SU-DHL-6 (cell line): Measurements from ENCODE around the gene RBM8A.
"Not testable (repeated sequence)": the region's sequence is repeated elsewhere in the genome, so short reads cannot be mapped to it uniquely, and the experiment has no call there.

Source experiments
- H2AFZ ChIP-seq: fragments of 200-600 bp; sonication (generic); 2 replicates; pipeline ENCODE4 v1.6.1; 2014; ENCODE audit warnings: low read depth, mild to moderate bottlenecking, moderate library complexity, mixed read lengths, antibody characterized with exemption, low read length; ENCODE audit not compliant: severe bottlenecking
- H3F3A ChIP-seq: fragments of 200-600 bp; shearing (Covaris generic); 2 replicates; pipeline ENCODE4 v1.6.0; 2016; ENCODE audit warnings: antibody characterized with exemption, mild to moderate bottlenecking; ENCODE audit not compliant: insufficient read depth
- H3K27ac ChIP-seq: fragments of 200-600 bp; sonication (generic); 2 replicates; pipeline ENCODE4 v1.5.1; 2016; ENCODE audit warnings: low read depth, mild to moderate bottlenecking, low read length, moderate library complexity, mixed read lengths
- H3K27me3 ChIP-seq: fragments of 200-600 bp; sonication (generic), shearing (Covaris generic); 2 replicates; pipeline ENCODE4 v1.6.0; 2014; ENCODE audit warnings: mild to moderate bottlenecking, low read length
- H3K36me3 ChIP-seq: fragments of 200-600 bp; sonication (generic); 2 replicates; pipeline ENCODE4 v1.6.1; 2014; ENCODE audit warnings: mild to moderate bottlenecking, low read length, mixed read lengths
- H3K4me2 ChIP-seq: fragments of 300-600, 200-600 bp; shearing (Covaris generic), sonication (generic); 2 replicates; pipeline ENCODE4 v1.6.0; 2014; ENCODE audit warnings: low read length, low read depth, mild to moderate bottlenecking; ENCODE audit not compliant: poor library complexity, severe bottlenecking
- H3K4me3 ChIP-seq: fragments of 200-600 bp; sonication (generic); 2 replicates; pipeline ENCODE4 v1.5.1; 2014; ENCODE audit warnings: antibody characterized with exemption, low read length, mild to moderate bottlenecking, mixed read lengths; ENCODE audit not compliant: insufficient read depth, poor library complexity, severe bottlenecking
- H3K79me2 ChIP-seq: fragments of 200-600 bp; sonication (generic); 2 replicates; pipeline ENCODE4 v1.6.1; 2014; ENCODE audit warnings: mild to moderate bottlenecking, low read length, moderate library complexity; ENCODE audit not compliant: insufficient read depth
- H3K9ac ChIP-seq: fragments of 200-600 bp; sonication (generic); 2 replicates; pipeline ENCODE4 v1.7.0; 2014; ENCODE audit warnings: mild to moderate bottlenecking, low read length
- H3K9me2 ChIP-seq: fragments of 200-600 bp; sonication (generic); replicated peaks from 2 replicates; pipeline ENCODE4 v1.6.1; 2014; ENCODE audit warnings: low read length; ENCODE audit not compliant: insufficient read depth
- H3K9me3 ChIP-seq: fragments of 200-600 bp; sonication (generic); 2 replicates; pipeline ENCODE4 v1.6.1; 2014; ENCODE audit warnings: low read length, mixed read lengths; ENCODE audit not compliant: insufficient read depth
- H4K20me1 ChIP-seq: fragments of 200-600 bp; sonication (generic); 2 replicates; pipeline ENCODE4 v1.6.1; 2014; ENCODE audit warnings: low read depth, mild to moderate bottlenecking, antibody characterized with exemption, low read length, moderate library complexity, mixed read lengths
- CTCF ChIP-seq: fragments of 200-600 bp; sonication (generic); IDR thresholded peaks from one replicate; pipeline ENCODE4 v1.5.1; 2017; ENCODE audit warnings: antibody characterized with exemption, mild to moderate bottlenecking, low read length, moderate library complexity; ENCODE audit not compliant: insufficient read depth, poor library complexity, severe bottlenecking
- EZH2phosphoT487 ChIP-seq: fragments of 200-600 bp; sonication (generic), shearing (Covaris generic); conservative IDR thresholded peaks from 2 replicates; pipeline ENCODE4 v1.6.1; 2018; ENCODE audit warnings: mild to moderate bottlenecking, antibody characterized with exemption, low read length, moderate library complexity, mixed read lengths

RBM8A gene

GRCh38 chr1:145935708-145936107 lies 8.4 kb upstream of the RBM8A start:
- no peak overlapping the region for H3K9ac ChIP-seq
- TF ChIP-seq EZH2phosphoT487 (no peak), CTCF (no peak)
- no peaks in the 10 kb centered on the region for H4K20me1 ChIP-seq
- H3K36me3 ChIP-seq: no peaks in the 10 kb centered on the region
- no peaks in the 10 kb centered on the region for H3K79me2 ChIP-seq
- peaks cover 9% of the 10 kb centered on the region for H3F3A ChIP-seq
- H3K27me3 ChIP-seq: no peaks in the 10 kb centered on the region
- no peak overlapping the region for H2AFZ ChIP-seq
- no peaks in the 10 kb centered on the region for H3K9me2 ChIP-seq
- H3K4me3 ChIP-seq: no peak overlapping the region
- H3K4me2 ChIP-seq: no peak overlapping the region
- no peaks in the 10 kb centered on the region for H3K9me3 ChIP-seq
- no peak overlapping the region for H3K27ac ChIP-seq

- not testable (repeated sequence) for H3K27me3 ChIP-seq, H4K20me1 ChIP-seq, H3K4me3 ChIP-seq, H3K9me2 ChIP-seq, H3K79me2 ChIP-seq, H3K36me3 ChIP-seq, H2AFZ ChIP-seq, H3K9me3 ChIP-seq
- Histone ChIP-seq H3K4me2 (peak overlapping the region; percentile 51), H3K9ac (peak overlapping the region; percentile 35; the same call in 1 of the 2 replicates), H3F3A (peaks cover 40% of the 10 kb centered on the region), H3K27ac (peak overlapping the region; percentile 60)
These were observed 5.3 kb upstream of the RBM8A start for GRCh38 chr1:145932522-145933009.

GRCh38 chr1:145927916-145928643 lies 796 bp upstream of the RBM8A start:
- Histone ChIP-seq H3K4me3 (peak overlapping the region; percentile 89), H3K4me2 (peak overlapping the region; percentile 94), H2AFZ (no peak overlapping the region), H3K9me3 (no peaks in the 10 kb centered on the region), H3K79me2 (peaks cover 14% of the 10 kb centered on the region), H3K9me2 (no peaks in the 10 kb centered on the region), H3K27ac (peak overlapping the region; percentile 93), H3K9ac (peak overlapping the region; percentile 94), H3K27me3 (no peaks in the 10 kb centered on the region), H3K36me3 (peaks cover 9% of the 10 kb centered on the region), H3F3A (peaks cover 38% of the 10 kb centered on the region), H4K20me1 (no peaks in the 10 kb centered on the region)
- TF ChIP-seq EZH2phosphoT487 (no peak), CTCF (no peak)

GRCh38 chr1:145926686-145927062 lies 610 bp downstream of the RBM8A start:
- Histone ChIP-seq H3K9ac (peak overlapping the region; percentile 94), H3K4me2 (peak overlapping the region; percentile 88), H3K9me3 (no peaks in the 10 kb centered on the region), H3K9me2 (no peaks in the 10 kb centered on the region), H3K27ac (peak overlapping the region; percentile 93), H4K20me1 (no peaks in the 10 kb centered on the region), H3K27me3 (no peaks in the 10 kb centered on the region), H3K79me2 (peaks cover 14% of the 10 kb centered on the region), H3K36me3 (peaks cover 9% of the 10 kb centered on the region), H2AFZ (no peak overlapping the region), H3F3A (peaks cover 50% of the 10 kb centered on the region), H3K4me3 (peak overlapping the region; percentile 89)
- TF ChIP-seq EZH2phosphoT487: no peak
- no peak for TF ChIP-seq CTCF
